ENCODE data around the gene SLC8B1.

Gene SLC8B1

GRCh38 chr12:113273053-113273725, 61.7 kb downstream of the SLC8B1 start:
- Histone ChIP-seq H2AFZ (ENCODE audit: low read depth, low read length) (no peak overlapping the region), H3K79me2 (ENCODE audit: low read length) (no peaks in the 10 kb centered on the region), H3K36me3 (replicated peaks; ENCODE audit: low read depth, low read length) (peaks cover 15% of the 10 kb centered on the region), H4K20me1 (ENCODE audit: insufficient read depth, low read length) (no peaks in the 10 kb centered on the region), H3K27me3 (ENCODE audit: low read depth, low read length) (no peaks in the 10 kb centered on the region), H3K9ac (ENCODE audit: low read length) (no peak overlapping the region), H3K4me1 (ENCODE audit: low read length) (peaks cover 11% of the 10 kb centered on the region), H3K4me2 (ENCODE audit: low read length) (no peak overlapping the region), H3K27ac (ENCODE audit: low read length) (no peak overlapping the region), H3K4me3 (ENCODE audit: low read length) (no peak overlapping the region), H3K9me3 (ENCODE audit: insufficient read depth, low read length) (no peaks in the 10 kb centered on the region)
- TF ChIP-seq CTCF (IDR thresholded peaks at IDR 0.05; ENCODE audit: low read depth, low read length), result no peak
- TF ChIP-seq EZH2phosphoT487 (IDR thresholded peaks at IDR 0.05; ENCODE audit: low read depth), result no peak

GRCh38 chr12:113271853-113272561, 62.9 kb downstream of the SLC8B1 start:
- Histone ChIP-seq H2AFZ (ENCODE audit: low read depth, low read length) (no peak overlapping the region), H3K4me3 (ENCODE audit: low read length) (no peak overlapping the region), H3K9me3 (ENCODE audit: insufficient read depth, low read length) (no peaks in the 10 kb centered on the region), H4K20me1 (ENCODE audit: insufficient read depth, low read length) (no peaks in the 10 kb centered on the region), H3K36me3 (replicated peaks; ENCODE audit: low read depth, low read length) (peaks cover 19% of the 10 kb centered on the region), H3K27ac (ENCODE audit: low read length) (no peak overlapping the region), H3K4me2 (ENCODE audit: low read length) (peak overlapping the region; percentile 31; the same call in 1 of the 2 replicates), H3K9ac (ENCODE audit: low read length) (no peak overlapping the region), H3K79me2 (ENCODE audit: low read length) (no peaks in the 10 kb centered on the region), H3K4me1 (ENCODE audit: low read length) (peaks cover 11% of the 10 kb centered on the region), H3K27me3 (ENCODE audit: low read depth, low read length) (no peaks in the 10 kb centered on the region)
- TF ChIP-seq CTCF (IDR thresholded peaks at IDR 0.05; ENCODE audit: low read depth, low read length) (no peak), EZH2phosphoT487 (IDR thresholded peaks at IDR 0.05; ENCODE audit: low read depth) (no peak)

- no peak overlapping the region for H3K9ac ChIP-seq (ENCODE audit: low read length)
- H3K9me3 ChIP-seq (ENCODE audit: insufficient read depth, low read length), result no peaks in the 10 kb centered on the region
- peaks cover 22% of the 10 kb centered on the region for H3K36me3 ChIP-seq (replicated peaks; ENCODE audit: low read depth, low read length)
- H3K27ac ChIP-seq (ENCODE audit: low read length), result no peak overlapping the region
- no peaks in the 10 kb centered on the region for H3K27me3 ChIP-seq (ENCODE audit: low read depth, low read length)
- H3K79me2 ChIP-seq (ENCODE audit: low read length), result no peaks in the 10 kb centered on the region
- no peaks in the 10 kb centered on the region for H4K20me1 ChIP-seq (ENCODE audit: insufficient read depth, low read length)
- H2AFZ ChIP-seq (ENCODE audit: low read depth, low read length), result no peak overlapping the region
- no peak overlapping the region for H3K4me3 ChIP-seq (ENCODE audit: low read length)
- TF ChIP-seq EZH2phosphoT487 (IDR thresholded peaks at IDR 0.05; ENCODE audit: low read depth) (no peak), CTCF (IDR thresholded peaks at IDR 0.05; ENCODE audit: low read depth, low read length) (no peak)
- H3K4me1 ChIP-seq (ENCODE audit: low read length), result peaks cover 11% of the 10 kb centered on the region
- peak overlapping the region; percentile 31; the same call in 1 of the 2 replicates for H3K4me2 ChIP-seq (ENCODE audit: low read length)
Measured at GRCh38 chr12:113271466-113271852, 63.5 kb downstream of the SLC8B1 start.

GRCh38 chr12:113270709-113271009, 64.2 kb downstream of the SLC8B1 start:
- Histone ChIP-seq H3K4me3 (ENCODE audit: low read length) (no peak overlapping the region), H3K4me2 (ENCODE audit: low read length) (no peak overlapping the region), H3K27ac (ENCODE audit: low read length) (no peak overlapping the region), H2AFZ (ENCODE audit: low read depth, low read length) (no peak overlapping the region), H3K4me1 (ENCODE audit: low read length) (peaks cover 11% of the 10 kb centered on the region), H3K9ac (ENCODE audit: low read length) (no peak overlapping the region), H4K20me1 (ENCODE audit: insufficient read depth, low read length) (no peaks in the 10 kb centered on the region), H3K27me3 (ENCODE audit: low read depth, low read length) (no peaks in the 10 kb centered on the region), H3K79me2 (ENCODE audit: low read length) (no peaks in the 10 kb centered on the region), H3K9me3 (ENCODE audit: insufficient read depth, low read length) (no peaks in the 10 kb centered on the region), H3K36me3 (replicated peaks; ENCODE audit: low read depth, low read length) (peaks cover 22% of the 10 kb centered on the region)
- TF ChIP-seq CTCF (IDR thresholded peaks at IDR 0.05; ENCODE audit: low read depth, low read length) (no peak), EZH2phosphoT487 (IDR thresholded peaks at IDR 0.05; ENCODE audit: low read depth) (no peak)
